Measurements from ENCODE around the gene TAC3. TPM values are rescaled to one million over a fixed set of nuclear protein-coding genes. Genes with fewer than 3 reads are reported as not detected.

TAC3 gene
- total and polyA plus RNA-seq, 2 of the 4 experiments (the other 2 are of a cell fraction), result 0.94 TPM; not detected in 1

DNA sequence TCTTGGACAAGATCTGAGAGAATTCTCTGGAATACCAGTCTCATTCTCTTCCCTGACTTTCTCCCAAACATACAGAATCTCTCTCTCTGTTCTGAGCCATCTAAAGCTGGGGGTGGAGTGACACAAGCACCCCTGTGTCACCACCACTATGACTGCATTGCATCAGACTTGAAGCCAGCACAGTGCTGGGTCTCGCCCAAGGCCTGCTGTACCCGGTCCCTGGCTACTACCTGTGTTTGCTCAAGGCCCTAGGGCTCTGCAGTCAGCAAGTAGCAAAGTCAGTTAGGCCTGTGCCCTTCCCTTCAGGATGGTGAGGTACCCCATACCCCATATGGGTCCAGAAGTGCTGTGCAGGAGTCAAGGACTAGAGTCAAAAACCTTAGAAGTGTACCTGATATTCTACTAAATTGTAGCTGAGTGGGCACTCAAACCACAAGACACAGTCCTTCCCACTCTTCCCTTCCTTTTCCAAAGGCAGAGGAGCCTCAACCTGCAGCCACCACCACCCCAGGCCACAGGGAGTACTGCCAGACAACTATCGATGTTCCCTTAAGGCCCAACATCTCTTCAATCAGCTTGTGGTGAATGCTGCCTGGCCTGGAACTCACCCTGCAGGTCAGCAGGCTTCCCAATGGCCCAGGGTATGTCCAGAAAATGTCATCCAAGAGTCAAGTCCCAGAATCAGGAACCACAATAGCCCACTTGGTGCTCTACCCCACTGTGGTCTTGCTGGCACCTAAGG is 37.8 kb downstream of the TAC3 start:
- no TSS peak for BruUV-seq (replicated peaks)
- H2BK5ac ChIP-seq (ENCODE audit: low read depth, low read length, poor library complexity, severe bottlenecking), result no peak overlapping the region
- CTCF ChIA-PET, result no interaction called here
- H3K9me3 ChIP-seq (ENCODE audit: control insufficient read depth, insufficient read depth, low read length), result no peaks in the 10 kb centered on the region
- peaks cover 5% of the 10 kb centered on the region; the same call in 1 of the 2 replicates for H3K27me3 ChIP-seq (ENCODE audit: control insufficient read depth, insufficient read depth, low read length)
- H3K9ac ChIP-seq (ENCODE audit: low read depth, low read length), result no peak overlapping the region
- no peak overlapping the region for H2BK120ac ChIP-seq (ENCODE audit: low read depth, low read length)
- no peak overlapping the region for H2BK20ac ChIP-seq (ENCODE audit: low read depth, low read length)
- H3K4me1 ChIP-seq (ENCODE audit: control insufficient read depth, insufficient read depth, low read length), result no peaks in the 10 kb centered on the region
- no peak overlapping the region for H3K56ac ChIP-seq (ENCODE audit: extremely low read depth, insufficient read depth, low read length)
- H3K23ac ChIP-seq (ENCODE audit: low read depth, low read length), result no peak overlapping the region
- no peak overlapping the region for H4K5ac ChIP-seq (ENCODE audit: low read depth, low read length)
- no peak overlapping the region for H3K4me3 ChIP-seq (ENCODE audit: insufficient read depth, low read depth, low read length)
- no peak overlapping the region for H2AK9ac ChIP-seq (replicated peaks; ENCODE audit: low read depth, low read length, poor library complexity)
- no peak overlapping the region for H4K8ac ChIP-seq (ENCODE audit: low read depth in 2 of 2, low read length in 2 of 2)
- H3K27ac ChIP-seq (ENCODE audit: insufficient read depth, low read length), result no peak overlapping the region
- H3K79me1 ChIP-seq (ENCODE audit: low read depth in 1 of 2, low read length in 2 of 2), result no peaks in the 10 kb centered on the region
- intact Hi-C loops (cut with micrococcal nuclease), result no loop called here
- DNase-seq (no peak), ATAC-seq (ENCODE audit: low read depth) (no peak)
- no peak overlapping the region for H2AK5ac ChIP-seq (ENCODE audit: low read depth, low read length)
- no CpG with 5 or more reads among the region's 3 CpGs for WGBS, 2 experiments (ENCODE audit: extremely low coverage in 2 of 2, insufficient read length in 1 of 2)
- no peak overlapping the region for H3K4ac ChIP-seq (ENCODE audit: low read depth, low read length)
- H4K91ac ChIP-seq (ENCODE audit: insufficient read depth, low read depth, low read length), result no peak overlapping the region
- POLR2A ChIA-PET (ENCODE audit: unreplicated experiment), result no interaction called here
- no peak overlapping the region for H3K18ac ChIP-seq (ENCODE audit: low read depth, low read length)
- no peak overlapping the region for H3K14ac ChIP-seq (replicated peaks; ENCODE audit: low read depth, low read length)
- no peak overlapping the region for H3K4me2 ChIP-seq (ENCODE audit: low read depth, low read length)
- no peaks in the 10 kb centered on the region for H4K20me1 ChIP-seq (ENCODE audit: insufficient read depth, low read length)
- in situ Hi-C loops (cut with MboI; ENCODE audit: low sequenced_read_pairs), result loop anchor here (25.0 kb wide), 1 partner anchor 466 kb away; the partner anchor contains the start of gene RBMS2
- dilution Hi-C loops (cut with HindIII; ENCODE audit: low sequenced_read_pairs, unreplicated experiment), result no loop called here
- TF ChIP-seq NFE2L2 (IDR thresholded peaks at IDR 0.05; ENCODE audit: low read depth, low read length) (no peak), MXI1 (IDR thresholded peaks at IDR 0.05; ENCODE audit: borderline replicate concordance, low read depth, low read length) (no peak), RCOR1 (IDR thresholded peaks at IDR 0.05; ENCODE audit: insufficient replicate concordance, low read length) (no peak), RFX5 (IDR thresholded peaks at IDR 0.05; ENCODE audit: low read depth, low read length) (no peak), CHD1 (IDR thresholded peaks at IDR 0.05; ENCODE audit: low read depth, low read length) (no peak), FOS (IDR thresholded peaks at IDR 0.05; ENCODE audit: low read depth, low read length) (no peak), POLR2A (IDR thresholded peaks at IDR 0.05; ENCODE audit: low read depth, low read length) (no peak), RAD21 (IDR thresholded peaks at IDR 0.05; ENCODE audit: low read length) (no peak), SMC3 (IDR thresholded peaks at IDR 0.05; ENCODE audit: low read depth, low read length) (no peak), MAFK (IDR thresholded peaks at IDR 0.05; ENCODE audit: low read depth, low read length) (no peak), CEBPB (IDR thresholded peaks at IDR 0.05; ENCODE audit: low read depth, low read length) (no peak)
- TF ChIP-seq, protein P1, sequence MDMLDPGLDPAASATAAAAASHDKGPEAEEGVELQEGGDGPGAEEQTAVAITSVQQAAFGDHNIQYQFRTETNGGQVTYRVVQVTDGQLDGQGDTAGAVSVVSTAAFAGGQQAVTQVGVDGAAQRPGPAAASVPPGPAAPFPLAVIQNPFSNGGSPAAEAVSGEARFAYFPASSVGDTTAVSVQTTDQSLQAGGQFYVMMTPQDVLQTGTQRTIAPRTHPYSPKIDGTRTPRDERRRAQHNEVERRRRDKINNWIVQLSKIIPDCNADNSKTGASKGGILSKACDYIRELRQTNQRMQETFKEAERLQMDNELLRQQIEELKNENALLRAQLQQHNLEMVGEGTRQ (IDR thresholded peaks at IDR 0.05; ENCODE audit: low read depth, low read length), result no peak
- TF ChIP-seq, protein P2, sequence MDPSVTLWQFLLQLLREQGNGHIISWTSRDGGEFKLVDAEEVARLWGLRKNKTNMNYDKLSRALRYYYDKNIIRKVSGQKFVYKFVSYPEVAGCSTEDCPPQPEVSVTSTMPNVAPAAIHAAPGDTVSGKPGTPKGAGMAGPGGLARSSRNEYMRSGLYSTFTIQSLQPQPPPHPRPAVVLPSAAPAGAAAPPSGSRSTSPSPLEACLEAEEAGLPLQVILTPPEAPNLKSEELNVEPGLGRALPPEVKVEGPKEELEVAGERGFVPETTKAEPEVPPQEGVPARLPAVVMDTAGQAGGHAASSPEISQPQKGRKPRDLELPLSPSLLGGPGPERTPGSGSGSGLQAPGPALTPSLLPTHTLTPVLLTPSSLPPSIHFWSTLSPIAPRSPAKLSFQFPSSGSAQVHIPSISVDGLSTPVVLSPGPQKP (IDR thresholded peaks at IDR 0.05; ENCODE audit: borderline replicate concordance, low read depth, low read length), result no peak
- no peak overlapping the region for H2AFZ ChIP-seq (replicated peaks; ENCODE audit: low read length, poor library complexity)
- H3K36me3 ChIP-seq (ENCODE audit: control insufficient read depth, insufficient read depth, low read length), result no peaks in the 10 kb centered on the region
- H2BK15ac ChIP-seq (ENCODE audit: low read depth, low read length), result no peak overlapping the region
- H3K9me1 ChIP-seq (ENCODE audit: insufficient read depth, low read length), result no peaks in the 10 kb centered on the region
